Endothelial cell of umbilical vein (primary cell): ENCODE measurements around the gene PDE11A. TPM values are rescaled to one million over a fixed set of nuclear protein-coding genes. Genes with fewer than 3 reads are reported as not detected.

Experiments
- BruUV-seq: library from RNA; stranded (reverse); fragments of 400-500 nt; replicated peaks from 2 replicates; lab custom pipeline; 2021; lab: Mats Ljungman, UMichigan
- CTCF ChIA-PET: fragments of 300-600, 350-600 bp; sonication (Branson Sonifier 250); formaldehyde crosslinking; loops from one replicate; lab custom pipeline; 2021; ENCODE audit warnings: antibody characterized with exemption, inconsistent platforms; lab: Charles Lee
- POLR2A ChIA-PET: fragments of 300-600, 350-600 bp; sonication (Branson Sonifier 250); formaldehyde crosslinking; loops from one replicate; lab custom pipeline; 2021; ENCODE audit warnings: antibody characterized with exemption, inconsistent platforms; lab: Charles Lee
- DNase-seq: peaks from one replicate; pipeline ENCODE4 v3.0.0-alpha.2; 2011; ENCODE audit warnings: low read depth, low spot score
- FAIRE-seq: peaks from 2 replicates; lab custom pipeline; 2011; peaks lifted over from hg19 to GRCh38; lab: Jason Lieb, UNC
- H2AFZ ChIP-seq: 2 replicates; pipeline ENCODE4 v1.6.0; 2012; ENCODE audit warnings: low read depth, low read length, control low read depth, inconsistent platforms
- H3K27ac ChIP-seq: 2 replicates; pipeline ENCODE4 v1.5.1; 2011; ENCODE audit warnings: low read depth, mild to moderate bottlenecking, control low read depth, low read length, moderate library complexity; ENCODE audit not compliant: insufficient read depth
- H3K27me3 ChIP-seq, 2 experiments: 2 replicates each; pipeline versions ENCODE4 v1.6.0 to v1.6.1; 2011; ENCODE audit warnings: low read length in 2 of 2, mixed read lengths in 1 of 2; ENCODE audit not compliant: control insufficient read depth in 2 of 2, insufficient read depth in 2 of 2
- H3K36me3 ChIP-seq, 2 experiments: 2 replicates in 1 of 2; 3 replicates in 1 of 2; pipeline ENCODE4 v1.5.1; 2011; ENCODE audit warnings: low read length in 2 of 2, mild to moderate bottlenecking in 1 of 2, moderate library complexity in 1 of 2; ENCODE audit not compliant: control insufficient read depth in 2 of 2, insufficient read depth in 2 of 2; ENCODE audit errors: extremely low read depth in 1 of 2
- H3K4me1 ChIP-seq: 3 replicates; pipeline ENCODE4 v1.5.1; 2011; ENCODE audit warnings: mild to moderate bottlenecking, low read length; ENCODE audit not compliant: control insufficient read depth, insufficient read depth; ENCODE audit errors: extremely low read depth
- H3K4me2 ChIP-seq: 2 replicates; pipeline ENCODE4 v1.6.1; 2011; ENCODE audit warnings: low read length, control low read depth, mixed read lengths; ENCODE audit not compliant: insufficient read depth
- H3K4me3 ChIP-seq, 3 experiments: fragments of 200-600 bp in 1 of 3; sonication (generic), shearing (Covaris generic) in 1 of 3; replicated peaks in 1 of 3; 2 replicates each; pipeline ENCODE4 v1.5.1; 2011 to 2016; ENCODE audit warnings: control low read depth in 3 of 3, low read length in 3 of 3, mild to moderate bottlenecking in 2 of 3, inconsistent platforms in 1 of 3, low read depth in 1 of 3, moderate library complexity in 1 of 3; ENCODE audit not compliant: insufficient read depth in 1 of 3
- H3K79me2 ChIP-seq: 2 replicates; pipeline ENCODE4 v1.6.0; 2012; ENCODE audit warnings: low read length, inconsistent platforms; ENCODE audit not compliant: control insufficient read depth, insufficient read depth
- H3K9ac ChIP-seq: replicated peaks from 2 replicates; pipeline ENCODE3; 2011; ENCODE audit warnings: low read length, control low read depth; ENCODE audit not compliant: insufficient read depth; ENCODE audit errors: extremely low read depth
- H3K9me1 ChIP-seq: replicated peaks from 3 replicates; pipeline ENCODE4 v1.6.0; 2011; ENCODE audit warnings: mild to moderate bottlenecking, low read length; ENCODE audit not compliant: control insufficient read depth, insufficient read depth; ENCODE audit errors: extremely low read depth
- H3K9me3 ChIP-seq: replicated peaks from 2 replicates; pipeline ENCODE4 v1.5.1; 2012; ENCODE audit warnings: low read length, inconsistent platforms; ENCODE audit not compliant: control insufficient read depth, insufficient read depth
- H4K20me1 ChIP-seq: replicated peaks from 2 replicates; pipeline ENCODE3; 2011; ENCODE audit warnings: mild to moderate bottlenecking, low read length; ENCODE audit not compliant: control insufficient read depth, insufficient read depth; ENCODE audit errors: extremely low read depth
- CTCF ChIP-seq, 2 donors: IDR thresholded peaks; 1 replicate in 1 of 2; 2 replicates in 1 of 2; pipeline ENCODE4 v1.5.1; 2011; ENCODE audit warnings: low read length in 2 of 2, mild to moderate bottlenecking in 2 of 2, moderate library complexity in 2 of 2, control low read depth in 1 of 2, inconsistent platforms in 1 of 2, low read depth in 1 of 2; ENCODE audit not compliant: insufficient read depth in 1 of 2; ENCODE audit errors: extremely low read depth in 1 of 2
- EZH2 ChIP-seq: IDR thresholded peaks from 2 replicates; pipeline ENCODE4 v1.6.1; 2012; ENCODE audit warnings: borderline replicate concordance, low read depth, mild to moderate bottlenecking, moderate library complexity, low read length, inconsistent platforms; ENCODE audit not compliant: severe bottlenecking
- FOS ChIP-seq: IDR thresholded peaks from 2 replicates; pipeline ENCODE4 v1.6.1; 2011; ENCODE audit warnings: mild to moderate bottlenecking, low read length, moderate library complexity, borderline replicate concordance; ENCODE audit not compliant: insufficient read depth
- GATA2 ChIP-seq: IDR thresholded peaks from 2 replicates; pipeline ENCODE4 v1.7.0; 2011; ENCODE audit warnings: low read depth, mild to moderate bottlenecking, moderate library complexity, mixed read lengths, low read length; ENCODE audit not compliant: insufficient read length, insufficient read depth
- JUN ChIP-seq: IDR thresholded peaks from 2 replicates; pipeline ENCODE4 v1.6.1; 2011; ENCODE audit warnings: borderline replicate concordance, low read depth; ENCODE audit not compliant: insufficient read length, insufficient read depth
- MYC ChIP-seq: IDR thresholded peaks from one replicate; pipeline ENCODE4 v1.6.1; 2011; ENCODE audit warnings: mild to moderate bottlenecking, low read depth, low read length
- POLR2A ChIP-seq: IDR thresholded peaks from 2 replicates; pipeline ENCODE4 v1.6.1; 2012; ENCODE audit warnings: low read depth, mild to moderate bottlenecking, control low read depth, low read length
- POLR2AphosphoS5 ChIP-seq: IDR thresholded peaks from 2 replicates; pipeline ENCODE4 v1.6.1; 2012; ENCODE audit warnings: low read depth, mild to moderate bottlenecking, control low read depth, low read length, moderate library complexity; ENCODE audit not compliant: insufficient read depth
- dilution Hi-C: fragments of 300-500 bp; cut with MboI; formaldehyde crosslinking; loops from one replicate; pipeline ENCODE4 v1.15.0; 2019; ENCODE audit warnings: low sequenced_read_pairs; ENCODE audit not compliant: extremely low pct_ligation_motif_present
- intact Hi-C: fragments of 100-400 bp; cut with micrococcal nuclease; formaldehyde crosslinking; loops from one replicate; pipeline ENCODE4 v1.10.0; 2022
- polyA plus RNA-seq, 4 experiments: library from polyadenylated mRNA; depleted of rRNA in 3 of 4; stranded (reverse) in 3 of 4; unstranded in 1 of 4; fragments of >200 nt; gene quantifications; 2 replicates each; pipeline versions ENCODE4 v1.2.1 to v1.2.3, GENCODE V29; 2011 to 2012; ENCODE audit warnings: missing spikeins in 1 of 4
- total RNA-seq: library from RNA; stranded (reverse); gene quantifications from 2 replicates; pipeline ENCODE4 v1.2.3, GENCODE V29; 2021
- TF ChIP-seq, protein P1 (sequence below): IDR thresholded peaks from 2 replicates; pipeline ENCODE4 v1.6.1; 2011; ENCODE audit not compliant: insufficient read depth, insufficient read length

The PDE11A gene
- total and polyA plus RNA-seq, 2 donors (not counting 3 experiments of a cell fraction or from before 2014, with no cell fraction given) = 0.07 to 0.51 TPM

- Histone ChIP-seq H3K9ac (no peak overlapping the region), H4K20me1 (no peaks in the 10 kb centered on the region), H3K27me3 (peaks cover 2 to 3% of the 10 kb centered on the region in 2 experiments), H3K79me2 (no peaks in the 10 kb centered on the region), H3K9me1 (no peaks in the 10 kb centered on the region), H2AFZ (no peak overlapping the region), H3K4me1 (no peaks in the 10 kb centered on the region), H3K4me2 (no peak overlapping the region), H3K27ac (no peak overlapping the region), H3K9me3 (no peaks in the 10 kb centered on the region), H3K36me3 (no peaks in the 10 kb centered on the region), H3K4me3 (no peak overlapping the region)
- ChIA-PET CTCF (no interaction called here), POLR2A (no interaction called here)
- TF ChIP-seq GATA2 (no peak), MYC (no peak), POLR2AphosphoS5 (no peak), EZH2 (no peak), POLR2A (no peak), JUN (no peak), CTCF (IDR thresholded peaks at IDR 0.05; ENCODE audit: extremely low read depth in 1 of 2, insufficient read depth in 1 of 2, low read depth in 1 of 2, low read length in 2 of 2) (no peak), FOS (no peak)
- TF ChIP-seq, protein P1, sequence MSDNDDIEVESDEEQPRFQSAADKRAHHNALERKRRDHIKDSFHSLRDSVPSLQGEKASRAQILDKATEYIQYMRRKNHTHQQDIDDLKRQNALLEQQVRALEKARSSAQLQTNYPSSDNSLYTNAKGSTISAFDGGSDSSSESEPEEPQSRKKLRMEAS = no peak
- DNase-seq (no peak), FAIRE-seq (no peak)
- BruUV-seq = no TSS peak
- intact Hi-C loops (no loop called here), dilution Hi-C loops (no loop called here)
These were observed 406.2 kb downstream of the PDE11A start for GRCh38 chr2:177666408-177666807.
